HG03520 (cell line): ENCODE measurements around the gene GPRC5B.

Source experiments
- ATAC-seq: cut with Tn5 transposase; IDR thresholded peaks from one replicate; pipeline ENCODE4 v1.9.1; 2021; ENCODE audit warnings: mild to moderate bottlenecking, moderate library complexity; ENCODE audit not compliant: unreplicated experiment

The GPRC5B gene

GRCh38 chr16:19898924-19899604 is 14.4 kb upstream of the GPRC5B start:
- no peak for ATAC-seq

DNA sequence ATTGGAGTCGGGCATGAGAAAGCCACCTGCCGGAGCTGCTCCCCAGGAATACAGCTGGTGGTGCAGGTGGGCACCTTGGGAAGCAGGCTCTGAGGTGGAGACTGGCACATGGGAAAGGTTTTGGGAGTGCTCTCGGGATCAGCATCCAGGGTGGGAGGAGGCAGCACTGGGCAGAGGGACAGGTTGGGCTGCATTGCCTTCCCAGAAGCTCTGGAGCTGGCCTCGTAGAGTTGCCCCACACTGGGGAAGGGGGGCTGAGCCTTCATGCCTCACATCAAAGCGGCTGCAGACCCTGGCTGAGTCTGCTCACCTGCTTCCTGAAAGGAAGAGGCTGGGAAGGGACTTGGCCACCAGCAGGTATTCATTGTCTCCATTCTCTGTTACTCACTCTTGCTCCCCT is 13.5 kb upstream of the GPRC5B start:
- ATAC-seq = no peak

- ATAC-seq = no peak
Measured at GRCh38 chr16:19896951-19897350, 12.3 kb upstream of the GPRC5B start.

DNA sequence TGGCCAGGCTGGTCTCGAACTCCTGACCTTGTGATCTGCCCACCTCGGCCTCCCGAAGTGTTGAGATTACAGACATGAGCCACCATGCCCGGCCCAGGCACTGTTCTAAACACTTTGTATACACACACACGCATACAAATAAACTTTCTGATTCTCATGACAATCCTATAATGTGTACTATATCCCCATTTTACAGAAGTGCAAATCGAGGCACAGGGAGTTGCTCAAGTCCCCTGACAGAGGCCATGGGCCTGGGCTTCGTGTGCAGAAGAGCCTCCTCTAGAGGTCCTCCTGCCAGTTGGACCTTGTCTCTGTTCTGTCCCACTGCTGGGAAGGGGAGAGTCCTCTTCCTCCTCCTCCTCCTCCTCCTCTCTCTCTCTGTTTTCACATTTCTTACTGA is 9.9 kb upstream of the GPRC5B start:
- ATAC-seq = no peak

- ATAC-seq = no peak
Measured at GRCh38 chr16:19892902-19893301, 8.3 kb upstream of the GPRC5B start.

DNA sequence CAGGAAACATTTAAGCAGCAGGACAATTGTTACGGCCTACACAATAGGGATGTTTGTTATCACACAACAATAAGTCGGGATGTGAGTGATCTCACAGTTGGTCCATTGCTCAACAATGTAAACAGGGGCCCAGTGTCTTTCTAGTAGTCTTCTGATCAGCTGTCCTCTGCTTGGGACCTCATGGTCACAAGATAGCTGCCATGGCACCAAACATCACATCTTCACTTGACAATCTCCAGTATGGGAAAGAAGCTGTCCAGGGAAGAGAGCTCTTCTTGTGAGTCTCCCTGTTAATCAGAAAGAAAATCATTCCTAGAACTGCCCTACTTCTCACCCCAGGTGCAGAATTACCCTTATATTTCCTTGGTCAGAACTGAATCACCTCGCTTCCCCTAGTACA is 6.3 kb upstream of the GPRC5B start:
- no peak for ATAC-seq

DNA sequence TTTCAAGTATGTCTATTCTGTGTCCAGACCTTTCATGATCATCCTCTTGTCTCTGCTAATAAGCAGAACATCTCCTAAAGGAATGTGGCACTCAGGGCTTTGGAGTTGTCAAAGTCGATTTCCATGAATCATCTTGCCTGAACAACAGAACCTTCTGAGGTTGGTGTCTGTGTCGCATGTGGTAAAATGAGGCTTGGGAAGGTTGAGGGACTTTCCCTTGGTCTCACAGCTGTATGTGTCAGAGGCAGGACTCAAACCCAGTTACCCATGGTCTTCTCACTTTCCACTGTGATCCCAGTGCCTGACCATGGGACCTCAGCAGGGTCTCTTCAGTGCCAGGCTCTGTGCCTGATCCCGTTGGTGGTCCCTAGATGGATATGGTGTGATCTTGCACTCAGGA is 4.2 kb upstream of the GPRC5B start:
- no peak for ATAC-seq

DNA sequence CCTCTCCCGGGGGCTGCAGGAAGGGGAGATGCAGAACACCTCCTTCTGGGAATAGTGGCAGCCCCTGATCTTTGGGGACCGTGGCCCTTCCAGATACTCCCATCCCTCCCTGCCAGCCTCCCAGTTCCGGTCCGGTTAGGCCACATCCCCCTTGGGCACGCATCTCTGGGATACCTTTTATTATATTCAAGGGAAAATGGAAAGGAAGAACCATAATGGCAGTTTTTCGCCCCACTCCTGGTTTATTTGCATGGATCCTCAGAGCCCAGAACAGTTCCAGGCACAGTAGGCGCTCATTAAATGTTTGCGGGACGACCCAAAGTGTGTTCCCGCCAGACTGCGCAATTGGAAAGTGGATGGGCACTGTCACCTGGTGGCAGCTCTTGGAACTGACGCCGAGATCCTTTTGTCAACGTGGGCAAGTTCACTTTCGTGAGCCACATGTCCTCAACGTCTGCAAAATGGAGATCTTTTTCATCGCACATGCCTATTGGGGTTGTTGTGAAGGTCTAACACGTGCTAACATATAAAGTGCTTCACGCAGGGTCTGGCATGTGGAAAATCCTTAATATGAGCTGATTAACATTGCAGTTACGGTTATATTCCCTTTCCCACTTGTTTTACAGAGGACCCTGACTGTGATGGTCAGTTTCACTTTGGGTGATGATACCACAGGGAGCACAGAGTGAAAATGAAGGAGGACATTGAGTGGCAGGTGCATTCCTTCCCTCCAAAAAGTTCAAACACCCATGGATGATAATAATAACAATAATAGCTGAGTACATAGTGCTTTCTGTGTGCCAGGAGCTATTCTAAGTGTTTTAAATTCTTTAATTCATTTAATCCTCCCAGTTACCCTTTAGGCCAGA is 1.7 kb upstream of the GPRC5B start:
- no peak for ATAC-seq

DNA sequence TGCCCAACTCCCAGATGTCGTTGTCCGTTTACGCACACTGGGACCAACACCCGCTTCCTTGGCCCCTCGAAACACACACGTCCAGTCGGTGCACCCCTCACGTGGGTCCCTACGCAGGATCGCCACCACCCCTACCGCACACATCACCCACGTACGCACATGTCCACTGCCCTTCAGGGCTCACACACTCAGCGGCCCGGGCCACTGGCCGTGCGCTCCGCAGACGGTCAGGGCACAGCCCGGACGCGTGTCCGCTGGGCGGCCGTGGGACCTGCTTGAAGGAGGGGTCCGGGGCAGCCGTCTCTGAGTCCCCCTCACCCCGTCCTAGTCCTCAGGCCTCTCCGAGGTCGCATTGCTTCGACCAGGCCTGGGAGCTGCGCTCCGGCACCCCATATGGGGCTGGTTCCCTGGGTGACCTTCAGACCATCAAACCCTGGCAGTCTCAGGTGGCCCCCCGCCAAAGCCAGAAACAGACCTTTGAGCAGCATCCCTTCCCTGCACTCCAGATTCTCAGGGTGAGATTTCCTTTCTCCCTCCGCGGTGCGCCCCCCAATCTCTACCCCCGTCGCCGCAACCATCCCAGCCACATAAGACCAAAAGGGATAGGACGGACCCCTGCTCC is 914 bp upstream of the GPRC5B start:
- no peak for ATAC-seq

DNA sequence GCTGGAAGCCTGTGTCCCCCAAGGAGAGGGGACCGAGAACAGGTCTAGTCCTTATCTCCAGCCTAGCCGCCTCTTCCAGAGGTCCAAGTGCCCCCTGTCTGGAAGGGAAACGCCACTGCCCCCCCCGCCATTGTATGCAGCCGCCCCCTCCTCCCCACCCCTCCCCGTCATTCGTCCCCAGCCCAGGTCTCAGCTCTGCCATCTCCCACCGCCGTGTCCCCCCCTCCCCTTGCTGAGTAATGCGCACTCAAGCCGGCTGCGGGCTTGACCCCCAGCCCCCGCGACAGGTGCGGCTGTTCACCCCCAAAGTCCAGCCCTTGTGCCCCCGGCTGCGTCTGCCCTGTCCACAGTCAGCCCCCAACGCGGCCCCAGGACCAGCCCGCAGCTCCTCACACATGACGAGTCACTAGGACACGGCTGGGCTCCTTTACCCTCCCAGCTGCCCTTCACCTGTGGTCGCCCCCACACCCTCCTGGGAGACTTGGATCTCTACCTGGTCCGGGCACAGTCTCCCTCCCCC is 622 bp downstream of the GPRC5B start:
- ATAC-seq = no peak

- ATAC-seq = no peak
Measured at GRCh38 chr16:19883296-19883965, 1.2 kb downstream of the GPRC5B start.

DNA sequence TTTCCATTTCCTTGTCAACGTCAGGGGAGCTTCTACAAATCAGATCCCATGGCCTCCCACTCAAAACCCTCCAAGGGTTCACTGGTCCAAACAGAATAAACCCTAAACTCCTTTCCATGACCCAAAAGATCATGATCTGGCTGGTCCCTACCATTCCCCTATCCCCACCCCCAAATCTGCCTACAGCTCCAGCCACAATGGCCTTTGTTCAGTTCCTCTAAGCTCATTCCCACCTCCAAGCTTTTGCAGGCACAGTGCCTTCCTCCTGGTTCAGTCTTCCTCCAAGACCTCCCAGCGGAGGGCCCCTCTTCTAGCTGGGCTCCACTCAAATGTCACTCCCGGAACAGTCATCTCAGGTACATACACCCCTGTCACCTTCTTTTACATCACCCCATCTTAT is 2.0 kb downstream of the GPRC5B start:
- no peak for ATAC-seq

- ATAC-seq = no peak
Measured at GRCh38 chr16:19882186-19882585, 2.5 kb downstream of the GPRC5B start.

DNA sequence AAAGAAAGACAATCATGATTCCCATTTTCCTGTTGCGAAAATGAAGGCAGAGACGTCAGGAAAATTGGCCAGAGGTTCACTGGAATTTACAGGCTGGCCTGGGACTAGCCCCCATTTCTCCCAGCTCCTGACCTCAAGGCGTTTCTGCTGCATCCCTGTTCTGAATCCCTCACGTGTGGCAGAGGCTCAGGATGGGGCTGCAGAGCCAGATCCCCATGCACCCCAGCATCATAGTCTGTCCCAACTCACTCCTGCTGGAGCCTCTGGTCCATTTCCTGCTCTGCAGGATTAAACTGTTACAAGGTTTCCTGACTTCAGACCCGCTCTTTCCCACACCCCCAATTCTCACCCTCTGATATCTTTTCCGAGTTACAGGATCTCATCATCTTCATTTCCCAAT is 2.9 kb downstream of the GPRC5B start:
- no peak for ATAC-seq

GRCh38 chr16:19881028-19881427 is 3.6 kb downstream of the GPRC5B start:
- no peak for ATAC-seq

GRCh38 chr16:19879241-19879792 is 5.3 kb downstream of the GPRC5B start:
- ATAC-seq = no peak

DNA sequence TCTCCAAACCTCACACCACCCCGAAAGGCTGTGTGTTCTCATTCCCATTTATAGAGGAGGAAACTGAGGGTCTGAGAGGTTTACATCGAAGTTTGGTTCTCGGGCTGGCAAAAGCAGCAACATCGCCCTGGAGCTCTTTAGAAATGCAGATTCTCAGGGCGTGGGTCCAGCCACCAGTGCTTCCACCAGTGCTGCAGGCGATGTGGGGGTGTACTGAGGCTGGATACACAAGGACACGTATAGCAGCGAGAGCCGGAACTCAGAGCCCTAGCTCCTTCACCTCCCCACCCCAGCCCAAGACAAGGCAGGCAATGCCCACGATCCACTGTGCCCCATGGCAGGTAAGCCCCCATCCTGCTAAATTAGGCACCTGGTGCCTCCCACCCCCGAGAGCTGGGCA is 5.9 kb downstream of the GPRC5B start:
- no peak for ATAC-seq

DNA sequence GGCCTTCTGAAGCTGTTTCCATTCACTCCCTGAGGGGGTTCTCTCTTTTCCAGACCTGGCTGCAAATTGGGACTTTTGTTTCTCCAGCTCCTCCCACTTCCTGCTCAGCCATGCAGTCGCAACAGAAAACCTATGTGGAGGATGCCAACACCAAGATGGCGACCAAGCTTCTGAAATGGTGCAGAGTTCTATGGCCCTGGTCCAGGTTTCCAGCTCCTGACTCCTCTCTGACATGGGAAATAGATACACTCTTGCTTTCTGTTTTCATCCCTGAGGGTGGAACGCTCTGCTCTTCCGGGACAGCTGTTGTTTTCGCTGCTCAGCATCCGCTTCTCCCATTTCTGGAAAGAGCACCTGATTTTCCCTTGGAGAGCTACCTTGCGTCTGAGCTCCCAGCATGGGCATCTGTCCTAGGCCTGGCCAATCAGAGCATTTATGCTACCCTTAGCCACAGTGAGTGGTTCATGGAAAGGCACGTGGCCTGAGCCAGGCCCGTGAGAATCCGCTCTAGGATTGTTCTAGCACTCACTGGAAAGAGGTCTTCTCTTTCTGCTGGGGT is 8.1 kb downstream of the GPRC5B start:
- no peak for ATAC-seq

- ATAC-seq = no peak
Measured at GRCh38 chr16:19875900-19876299, 8.7 kb downstream of the GPRC5B start.

DNA sequence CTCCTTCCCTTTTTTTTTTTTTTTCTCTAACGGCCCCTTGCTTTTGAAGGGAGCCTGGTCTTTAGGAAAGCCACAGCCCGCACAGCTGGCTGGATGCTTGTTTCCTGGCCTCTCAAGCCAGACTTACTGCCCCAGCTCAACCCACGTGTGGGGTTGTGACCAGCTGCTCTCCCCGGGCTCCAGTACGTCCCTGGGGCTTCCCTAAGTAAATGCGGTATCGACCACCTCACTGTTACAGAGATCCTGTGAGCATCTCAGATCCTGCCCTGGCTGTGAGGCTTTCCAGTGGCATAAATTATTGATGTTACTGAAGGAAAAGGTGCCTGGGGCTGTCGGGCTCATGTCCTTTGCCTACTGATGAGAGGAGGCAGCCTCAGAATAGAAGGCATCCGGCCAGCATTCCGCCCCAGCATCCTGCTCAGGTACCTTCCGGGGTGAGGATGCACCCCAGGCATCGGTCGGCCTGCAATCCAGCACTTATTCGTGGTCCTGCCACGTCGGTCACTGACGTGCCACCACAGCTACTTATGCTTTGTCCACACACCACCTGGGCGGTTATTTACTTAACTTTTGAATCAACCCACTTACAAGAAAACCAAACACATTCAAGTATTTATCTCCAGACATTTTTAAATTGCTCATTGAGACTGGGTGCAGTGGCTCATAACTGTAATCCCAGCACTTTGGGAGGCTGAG is 9.6 kb downstream of the GPRC5B start:
- ATAC-seq = no peak
